ENCODE measurements around the gene PHF23.

The PHF23 gene

DNA sequence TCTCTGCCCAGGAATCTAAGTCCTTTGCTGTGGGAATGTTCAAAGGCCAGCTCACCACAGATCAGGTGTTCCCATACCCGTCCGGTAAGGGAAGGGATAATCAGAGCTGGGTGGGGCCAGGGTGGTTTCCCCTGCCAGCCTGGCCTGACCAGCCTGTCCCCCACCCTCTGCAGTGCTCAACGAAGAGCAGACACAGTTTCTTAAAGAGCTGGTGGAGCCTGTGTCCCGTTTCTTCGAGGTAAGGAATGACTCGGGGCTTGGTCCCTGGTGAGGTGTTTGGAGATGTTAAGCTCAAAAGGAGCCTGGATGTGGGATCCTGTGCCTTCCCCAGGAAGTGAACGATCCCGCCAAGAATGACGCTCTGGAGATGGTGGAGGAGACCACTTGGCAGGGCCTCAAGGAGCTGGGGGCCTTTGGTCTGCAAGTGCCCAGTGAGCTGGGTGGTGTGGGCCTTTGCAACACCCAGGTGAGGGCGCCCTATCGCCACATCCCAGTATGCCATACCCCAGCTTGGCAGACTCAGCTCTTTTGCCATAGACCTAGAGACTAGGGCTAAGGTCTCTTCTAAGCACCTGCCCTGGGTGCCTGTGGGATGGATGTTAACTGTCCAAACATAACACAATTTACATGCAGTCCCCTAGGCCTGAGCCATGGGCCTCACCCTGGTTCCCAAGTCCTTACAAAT lies 18.5 kb downstream of the PHF23 start:
- peak overlapping the region; percentile 98 to 99 for H3K4me3 Mint-ChIP-seq
- H3K4me1 Mint-ChIP-seq: peaks cover 60% of the 10 kb centered on the region
- H3K27ac Mint-ChIP-seq: peak overlapping the region; percentile 93 to 98
- H3K9me3 Mint-ChIP-seq: no peaks in the 10 kb centered on the region
- peak; percentile 67 to 76 for DNase-seq
- H3K27me3 Mint-ChIP-seq: no peaks in the 10 kb centered on the region
- peak; percentile 73 for ATAC-seq

DNA sequence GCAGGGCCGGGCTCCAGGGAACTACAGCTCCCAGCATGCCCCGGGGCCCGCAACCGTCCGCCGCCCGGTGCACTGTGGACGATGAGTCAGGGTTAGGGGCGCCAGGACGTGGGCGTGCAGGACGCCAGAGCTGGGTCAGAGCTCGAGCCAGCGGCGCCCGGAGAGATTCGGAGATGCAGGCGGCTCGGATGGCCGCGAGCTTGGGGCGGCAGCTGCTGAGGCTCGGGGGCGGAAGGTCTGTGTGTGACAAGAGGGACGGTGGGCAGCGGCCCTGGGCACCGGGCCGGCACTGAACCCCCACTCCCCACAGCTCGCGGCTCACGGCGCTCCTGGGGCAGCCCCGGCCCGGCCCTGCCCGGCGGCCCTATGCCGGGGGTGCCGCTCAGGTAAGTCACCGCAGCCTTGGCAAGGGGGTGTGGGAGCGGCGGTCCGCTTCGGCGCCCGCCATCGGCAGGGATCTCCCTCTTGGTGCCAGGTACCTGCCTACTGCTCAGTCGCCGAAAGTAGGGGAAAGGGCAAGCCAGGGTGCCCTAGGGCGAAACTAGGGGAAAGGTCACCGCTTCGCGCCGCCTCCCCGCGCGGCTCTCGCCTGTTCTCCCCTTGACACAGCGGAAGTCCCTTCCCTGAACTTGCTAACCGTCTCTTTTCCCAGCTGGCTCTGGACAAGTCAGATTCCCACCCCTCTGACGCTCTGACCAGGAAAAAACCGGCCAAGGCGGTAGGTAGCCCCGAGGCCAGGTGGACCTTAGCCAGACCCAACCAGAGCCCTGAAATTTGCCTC lies 19.3 kb downstream of the PHF23 start, which contains the start of the genes ACADVL and DLG4:
Gene ACADVL (plus strand): TSS at position 127 of the 781 bp plus-strand sequence. CDS start 47 bp downstream, at position 174.
Gene DLG4 (minus strand): TSS at position 25 of the 781 bp plus-strand sequence.
- H3K4me1 Mint-ChIP-seq: peaks cover 67% of the 10 kb centered on the region
- no peaks in the 10 kb centered on the region for H3K9me3 Mint-ChIP-seq
- peak; percentile 83 for ATAC-seq
- peak within 1 kb of the TSS; percentile 98 to 99 for H3K27ac Mint-ChIP-seq
- H3K27me3 Mint-ChIP-seq: no peaks in the 10 kb centered on the region
- DNase-seq: peak; percentile 83 to 88
- peak within 1 kb of the TSS; percentile 98 to 99 for H3K4me3 Mint-ChIP-seq

DNA sequence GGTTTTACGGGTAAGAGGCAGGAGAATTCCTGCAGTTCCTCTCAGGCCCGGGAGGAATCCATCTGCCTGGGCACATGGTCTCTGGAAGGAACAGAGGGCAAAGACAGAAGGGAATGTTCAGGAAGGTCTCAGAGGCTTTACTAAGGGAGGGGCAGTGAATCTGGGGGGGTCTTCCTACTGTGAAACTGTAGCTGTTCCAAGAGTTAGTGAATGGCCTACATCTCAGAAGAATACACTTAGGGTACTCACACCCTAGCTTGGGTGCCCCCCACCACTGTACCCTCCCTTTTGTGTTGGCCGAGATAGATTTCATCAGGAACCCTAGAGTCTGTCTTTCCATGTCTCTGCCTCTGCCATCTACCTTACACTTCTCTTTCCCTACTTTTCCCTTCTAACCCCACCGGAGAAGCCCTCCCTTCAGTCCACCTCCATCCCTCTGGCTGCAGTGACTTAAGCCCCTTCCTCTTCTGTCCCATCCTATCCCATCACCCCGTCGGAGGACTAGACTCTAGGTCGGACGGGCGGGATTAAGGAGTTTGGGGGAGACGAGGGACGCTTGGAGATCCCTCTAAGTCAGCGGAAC lies 19.9 kb downstream of the PHF23 start:
- Mint-ChIP-seq H3K27ac (peak overlapping the region; percentile 98 to 99), H3K4me3 (peak overlapping the region; percentile 98 to 99), H3K27me3 (no peaks in the 10 kb centered on the region), H3K9me3 (no peaks in the 10 kb centered on the region), H3K4me1 (peaks cover 74% of the 10 kb centered on the region)
- ATAC-seq: no peak
- no peak for DNase-seq

DNA sequence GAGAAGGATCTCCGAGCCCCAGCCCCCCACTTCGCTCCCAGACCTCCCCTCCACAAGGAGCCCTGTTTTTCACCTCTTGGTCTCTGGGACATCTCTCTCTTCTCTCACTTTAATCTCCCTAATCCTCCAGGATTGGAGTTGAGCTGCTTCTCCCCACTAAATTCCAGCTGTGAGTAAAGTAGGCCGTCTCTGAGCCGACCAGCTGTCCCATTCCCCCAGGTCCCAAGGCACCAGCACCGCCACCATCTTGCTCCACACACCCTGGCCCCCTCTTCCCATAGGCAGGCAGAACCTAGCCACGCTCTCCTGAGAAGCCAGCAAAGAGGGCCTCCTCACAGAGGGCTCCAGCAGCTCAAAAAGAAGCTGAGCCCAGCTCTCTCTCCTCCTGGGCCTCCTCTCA lies 20.5 kb downstream of the PHF23 start:
- H3K27ac Mint-ChIP-seq: peak overlapping the region in 1 of 2 donors; percentile 61
- DNase-seq: no peak
- ATAC-seq: no peak
- H3K27me3 Mint-ChIP-seq: no peaks in the 10 kb centered on the region
- no peaks in the 10 kb centered on the region for H3K9me3 Mint-ChIP-seq
- H3K4me1 Mint-ChIP-seq: peaks cover 79% of the 10 kb centered on the region
- H3K4me3 Mint-ChIP-seq: peak overlapping the region; percentile 98 to 99

DNA sequence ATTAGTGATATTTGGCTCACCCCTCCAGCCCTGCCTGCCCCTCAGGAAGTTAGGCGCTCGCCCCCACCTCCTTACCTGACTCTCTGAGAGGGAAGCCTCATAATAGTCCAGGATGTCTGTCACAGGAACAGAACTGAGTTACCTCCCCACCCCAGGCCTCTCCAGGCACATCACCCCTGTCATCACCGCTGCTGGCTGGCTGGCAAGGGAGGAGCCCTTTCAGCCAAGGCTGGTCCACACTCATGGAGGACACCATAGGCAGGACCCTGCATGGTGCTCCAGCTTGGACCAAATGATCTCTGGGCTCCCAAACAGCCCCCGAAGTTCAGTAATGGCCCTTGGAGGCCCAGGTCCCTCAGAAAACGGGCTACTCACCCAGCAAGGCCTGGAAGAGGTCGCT lies 21.1 kb downstream of the PHF23 start:
- no peaks in the 10 kb centered on the region for H3K27me3 Mint-ChIP-seq
- no peak for ATAC-seq
- H3K4me3 Mint-ChIP-seq: peak overlapping the region; percentile 75 to 99
- no peaks in the 10 kb centered on the region for H3K9me3 Mint-ChIP-seq
- peaks cover 85% of the 10 kb centered on the region for H3K4me1 Mint-ChIP-seq
- DNase-seq: no peak
- peak overlapping the region in 1 of 2 donors; percentile 69 for H3K27ac Mint-ChIP-seq

DNA sequence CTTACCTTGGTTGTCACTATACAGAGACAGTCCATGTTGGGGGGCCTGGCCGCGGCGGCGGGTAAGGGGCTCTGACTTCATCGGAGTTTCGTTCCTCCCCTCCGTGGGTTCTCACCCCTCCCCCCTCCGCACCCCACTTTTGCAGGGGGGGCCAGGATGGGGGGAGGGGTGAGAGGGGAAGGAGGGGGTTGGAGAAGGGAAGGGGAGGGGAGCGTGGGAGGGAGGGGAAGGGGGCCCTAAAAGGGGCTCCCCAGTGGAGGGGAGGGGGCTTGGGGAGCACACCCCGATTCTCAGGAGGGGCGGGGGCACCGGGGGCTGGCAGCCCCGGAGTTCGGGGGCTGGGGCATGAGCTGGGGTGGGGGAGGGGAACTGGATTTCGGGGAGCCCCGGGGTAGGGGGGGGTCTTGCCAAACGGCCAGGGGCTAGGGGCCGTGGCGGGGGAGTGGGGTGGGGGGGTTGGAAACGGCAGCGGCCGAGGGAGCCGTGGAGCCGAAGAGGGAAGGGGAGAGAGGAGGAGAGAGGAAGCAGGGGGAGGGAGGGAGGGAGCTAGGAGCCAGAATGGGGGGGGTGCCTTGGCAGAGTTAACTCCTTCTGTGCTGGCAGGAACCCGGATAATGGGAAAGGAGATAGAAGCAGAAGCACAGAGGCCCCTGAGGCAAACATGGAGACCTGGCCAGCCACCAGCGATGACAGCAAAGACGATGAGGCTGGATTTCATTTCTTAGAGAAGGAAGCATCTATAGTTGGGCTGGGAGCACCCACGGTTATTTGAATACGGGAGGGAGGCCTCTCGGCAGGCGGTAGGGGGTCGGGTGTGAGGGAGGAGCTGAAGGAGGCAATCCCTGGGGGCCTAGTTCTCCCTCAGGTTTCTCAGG lies 21.9 kb downstream of the PHF23 start:
- DNase-seq (peak in 1 of 2 donors; percentile 37), ATAC-seq (no peak)
- Mint-ChIP-seq H3K27ac (peak overlapping the region in 1 of 2 donors; percentile 95), H3K9me3 (no peaks in the 10 kb centered on the region), H3K27me3 (no peaks in the 10 kb centered on the region), H3K4me3 (peak overlapping the region; percentile 75 to 99), H3K4me1 (peaks cover 88% of the 10 kb centered on the region)

DNA sequence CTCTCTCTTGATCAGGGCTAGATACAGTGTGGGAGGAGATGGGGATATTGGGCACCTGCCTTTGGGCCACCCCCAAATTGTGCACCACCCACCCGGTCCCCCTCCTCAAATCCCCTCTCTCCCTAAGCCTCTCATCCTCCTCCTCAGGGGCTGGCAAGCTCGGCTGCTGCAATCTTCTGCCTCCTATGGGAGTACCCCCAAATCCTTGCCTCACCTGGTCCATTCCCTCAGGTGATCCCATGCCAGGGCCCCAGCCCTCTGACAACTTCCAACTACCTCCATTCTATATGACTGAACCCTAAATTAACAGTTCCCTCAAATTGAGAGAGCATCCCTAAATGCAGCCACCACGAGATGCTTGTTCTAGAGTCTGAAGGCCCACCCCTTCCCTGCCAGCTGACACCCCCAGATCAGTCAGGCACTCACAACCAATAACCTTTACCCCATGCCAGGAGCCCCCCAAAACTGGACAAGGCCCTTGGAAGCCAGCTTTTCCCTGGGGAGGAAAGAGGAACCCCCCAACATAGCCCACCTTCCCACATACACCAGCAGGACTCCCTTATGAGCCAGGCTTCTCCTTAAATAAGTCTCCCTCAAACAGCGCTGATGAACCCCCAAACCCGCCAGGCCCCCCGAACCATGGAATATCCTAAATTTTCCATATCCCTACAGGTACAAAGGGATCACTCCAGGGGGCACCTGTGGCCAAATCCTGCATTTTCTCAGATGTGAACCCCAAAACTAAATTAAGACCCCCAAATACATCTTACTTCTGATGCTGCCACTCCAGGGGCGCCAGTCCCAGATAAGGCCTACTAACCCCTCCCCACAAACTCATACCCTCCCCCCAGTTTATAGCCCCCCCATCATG lies 22.8 kb downstream of the PHF23 start:
- DNase-seq (no peak), ATAC-seq (no peak)
- no peaks in the 10 kb centered on the region for H3K9me3 Mint-ChIP-seq
- H3K4me3 Mint-ChIP-seq: peak overlapping the region; percentile 69 to 74
- no peaks in the 10 kb centered on the region for H3K27me3 Mint-ChIP-seq
- peak overlapping the region in 1 of 2 donors; percentile 15 for H3K27ac Mint-ChIP-seq
- peaks cover 83% of the 10 kb centered on the region for H3K4me1 Mint-ChIP-seq

DNA sequence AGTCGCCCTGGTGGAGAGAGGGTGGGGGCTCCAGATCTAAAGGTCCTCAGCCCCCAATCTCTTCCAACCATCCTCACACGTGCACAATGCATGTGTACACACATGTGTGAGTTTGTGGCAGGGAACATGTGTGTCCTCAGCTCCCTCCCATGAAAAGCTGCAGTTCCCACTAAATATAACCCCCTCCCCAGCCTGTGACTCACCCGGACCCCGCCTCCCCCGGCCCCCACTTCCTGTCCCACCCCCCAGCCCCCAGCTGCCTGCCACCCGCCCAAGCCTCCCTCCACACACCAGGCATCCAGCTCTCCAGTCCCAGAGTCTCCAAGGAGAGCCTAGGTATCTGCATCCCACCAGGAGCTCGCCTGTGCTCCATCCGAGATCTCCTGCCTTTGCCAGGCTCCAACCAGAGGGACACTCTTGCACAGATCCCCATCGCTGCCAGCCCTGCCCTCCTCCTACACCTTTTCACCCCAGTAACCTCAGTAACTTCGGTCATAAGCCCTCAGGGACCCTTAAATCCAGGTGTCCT lies 23.5 kb downstream of the PHF23 start:
- Mint-ChIP-seq H3K9me3 (no peaks in the 10 kb centered on the region), H3K4me3 (peak overlapping the region; percentile 92 to 93), H3K27me3 (no peaks in the 10 kb centered on the region), H3K4me1 (peaks cover 75% of the 10 kb centered on the region), H3K27ac (peak overlapping the region in 1 of 2 donors; percentile 36)
- ATAC-seq (no peak), DNase-seq (no peak)

DNA sequence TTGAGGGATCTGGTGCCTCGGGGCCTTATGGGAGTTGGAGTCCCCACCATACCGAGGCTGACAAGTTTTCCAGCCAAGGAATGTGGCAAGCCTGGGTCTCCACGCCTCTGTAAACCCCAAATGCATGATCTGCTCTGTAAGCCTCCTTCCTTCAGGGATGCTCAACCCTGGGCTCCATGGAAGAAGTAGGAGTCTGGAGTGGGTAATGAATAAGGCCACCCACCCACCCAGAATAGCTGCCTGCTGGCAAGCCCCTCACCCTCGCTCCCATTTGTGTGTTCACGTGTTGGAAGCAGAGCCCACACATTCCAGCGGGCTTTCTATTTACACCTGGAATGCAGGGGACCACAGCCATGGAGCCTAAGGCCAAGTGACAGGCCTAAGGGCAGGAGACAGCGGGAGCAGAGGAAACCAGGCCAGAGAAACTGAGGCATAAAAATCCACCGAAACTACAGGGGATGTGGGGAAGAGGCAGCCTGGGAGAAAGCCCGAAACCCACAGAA lies 24.1 kb downstream of the PHF23 start:
- Mint-ChIP-seq H3K4me3 (peak overlapping the region; percentile 92 to 93), H3K9me3 (no peaks in the 10 kb centered on the region), H3K27ac (peak overlapping the region in 1 of 2 donors; percentile 98), H3K27me3 (no peaks in the 10 kb centered on the region), H3K4me1 (peaks cover 70% of the 10 kb centered on the region)
- DNase-seq: no peak
- no peak for ATAC-seq

DNA sequence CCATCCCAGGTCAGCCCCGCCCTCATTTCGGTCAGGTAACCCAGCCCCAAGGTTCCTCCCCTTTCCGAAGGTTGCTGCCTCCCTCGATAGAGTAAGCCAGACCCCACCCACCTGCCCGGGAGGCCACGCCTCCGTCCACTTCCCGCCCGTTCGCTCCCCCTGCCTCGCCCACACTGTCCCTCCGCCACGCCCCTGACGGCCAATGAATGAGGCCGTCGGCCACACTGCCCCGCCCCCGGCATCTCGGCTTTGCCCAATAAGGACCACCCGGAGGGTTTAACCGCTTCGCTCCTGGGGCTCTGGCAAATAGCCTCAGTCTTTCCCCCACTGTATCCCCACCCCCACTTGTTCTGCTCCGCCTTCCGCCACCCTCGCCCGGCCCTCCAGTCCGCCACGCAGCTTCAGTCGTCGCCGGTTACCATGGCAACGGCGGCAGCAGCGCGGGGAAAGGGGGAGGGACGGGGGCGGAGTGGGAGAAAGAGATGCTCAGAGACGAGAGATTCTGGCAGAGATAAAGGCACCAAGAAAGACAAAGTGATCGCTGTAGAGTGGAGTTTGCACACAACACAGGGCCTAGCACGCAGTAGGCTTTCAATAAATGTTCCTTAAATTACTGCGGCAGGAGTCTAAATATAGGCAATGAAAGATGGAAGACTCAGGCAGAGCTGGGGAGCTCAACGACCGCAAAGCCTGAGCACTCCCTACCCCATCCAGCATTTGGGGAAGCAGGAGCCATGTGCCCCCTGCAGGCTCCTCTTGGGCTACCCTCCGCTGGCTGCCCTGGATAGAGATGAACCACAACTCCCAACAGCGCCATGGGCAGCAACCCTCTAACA lies 24.7 kb downstream of the PHF23 start:
- Mint-ChIP-seq H3K4me3 (peak overlapping the region; percentile 92 to 93), H3K9me3 (no peaks in the 10 kb centered on the region), H3K27ac (peak overlapping the region; percentile 98), H3K27me3 (no peaks in the 10 kb centered on the region), H3K4me1 (peaks cover 67% of the 10 kb centered on the region)
- peak; percentile 100 for DNase-seq
- peak; percentile 87 for ATAC-seq

DNA sequence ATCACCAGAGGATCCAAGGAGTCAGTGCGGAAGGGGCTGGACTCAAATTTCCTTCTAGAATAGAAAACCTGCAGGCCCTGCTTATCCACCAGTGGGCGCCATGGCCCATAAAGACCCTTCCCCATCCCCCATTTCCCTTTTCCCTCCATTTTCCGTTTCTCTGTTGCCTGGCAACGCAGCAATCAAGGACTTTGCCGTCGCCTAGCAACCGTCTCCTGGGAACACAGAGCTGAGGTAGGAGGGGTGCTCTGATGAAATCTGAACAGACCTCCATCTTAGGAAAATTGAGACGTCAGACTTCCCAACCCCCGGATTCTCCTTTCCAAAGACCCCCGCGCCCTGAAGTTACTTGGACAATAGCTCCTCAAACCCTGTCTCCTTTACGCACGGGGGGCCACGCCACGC lies 25.4 kb downstream of the PHF23 start:
- Mint-ChIP-seq H3K4me3 (peak overlapping the region; percentile 92 to 93), H3K27ac (peak overlapping the region; percentile 98), H3K4me1 (peaks cover 61% of the 10 kb centered on the region), H3K27me3 (no peaks in the 10 kb centered on the region), H3K9me3 (no peaks in the 10 kb centered on the region)
- DNase-seq (no peak), ATAC-seq (peak; percentile 2)

DNA sequence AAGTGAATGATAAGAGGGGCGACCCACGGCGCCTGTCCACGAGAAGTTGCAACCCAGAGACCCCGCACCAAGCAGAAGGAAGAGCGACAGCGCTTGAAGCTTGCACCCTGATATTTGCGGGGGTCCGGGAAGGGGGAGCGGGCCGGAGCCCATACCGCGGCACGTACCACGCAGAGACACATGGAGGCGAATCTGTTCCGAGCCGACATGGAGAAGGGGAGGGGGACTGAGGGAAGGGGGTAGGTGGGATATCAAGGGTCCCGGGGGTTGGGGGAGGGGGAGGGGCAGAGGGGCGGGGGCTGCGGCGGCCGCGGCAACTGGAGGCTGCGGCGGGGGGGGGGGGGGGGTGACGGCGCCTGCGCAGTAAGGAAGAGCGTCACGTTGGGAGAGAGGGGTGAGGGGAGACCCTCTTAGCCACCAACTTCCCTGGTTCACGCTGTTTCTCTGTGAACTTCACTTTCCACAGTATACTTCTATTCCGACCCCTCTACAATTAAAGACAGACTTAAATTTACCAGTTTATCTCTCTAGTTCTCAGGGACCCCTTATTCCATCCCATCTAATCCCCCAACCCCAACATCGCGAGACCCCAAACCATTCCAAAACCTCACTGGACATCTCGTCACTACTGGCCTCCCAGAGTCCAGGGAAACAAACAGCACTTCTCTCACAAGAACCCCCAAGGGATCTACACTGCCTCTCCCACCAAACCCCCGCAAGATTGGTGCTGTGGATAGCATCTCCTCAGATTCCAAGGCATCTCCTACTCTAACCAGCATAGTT lies 27.6 kb downstream of the PHF23 start:
- no peak for ATAC-seq
- Mint-ChIP-seq H3K27ac (no peak overlapping the region), H3K4me1 (peaks cover 49% of the 10 kb centered on the region), H3K27me3 (no peaks in the 10 kb centered on the region), H3K9me3 (no peaks in the 10 kb centered on the region), H3K4me3 (no peak overlapping the region)
- DNase-seq: no peak
